Uterus (tissue), 4 donors: Measurements from ENCODE around the gene PLIN5. TPM values are rescaled to one million over a fixed set of nuclear protein-coding genes. Genes with fewer than 3 reads are reported as not detected.

ENCODE experiments used
- DNase-seq, 2 donors: peaks; one replicate each; pipeline ENCODE4 v3.0.0-alpha.2; 2019 to 2020
- H3K27ac ChIP-seq, 2 donors: fragments of 200-600 bp; sonication (generic); 1 replicate in 1 of 2; 2 replicates in 1 of 2; pipeline ENCODE4 v1.5.1; 2016 to 2018
- H3K27me3 ChIP-seq, 2 donors: fragments of 200-600 bp; sonication (generic); one replicate each; pipeline ENCODE4 v1.5.1; 2018 to 2019; ENCODE audit warnings: control low read depth in 1 of 2
- H3K36me3 ChIP-seq, 2 donors: fragments of 200-600 bp; sonication (generic); one replicate each; pipeline ENCODE4 v1.5.1; 2019; ENCODE audit warnings: control low read depth in 1 of 2
- H3K4me1 ChIP-seq, 2 donors: fragments of 200-600 bp; sonication (generic); one replicate each; pipeline ENCODE4 v1.5.1; 2018 to 2019; ENCODE audit warnings: control low read depth in 1 of 2
- H3K4me3 ChIP-seq, 2 donors: fragments of 200-600 bp; sonication (generic); 1 replicate in 1 of 2; 2 replicates in 1 of 2; pipeline ENCODE4 v1.5.1; 2018 to 2019; ENCODE audit warnings: mild to moderate bottlenecking in 1 of 2
- H3K9me3 ChIP-seq, 2 donors: fragments of 200-600 bp; sonication (generic); one replicate each; pipeline ENCODE4 v1.5.1; 2019; ENCODE audit warnings: control low read depth in 1 of 2
- POLR2A ChIP-seq, 2 donors: fragments of 450-650 bp; IDR thresholded peaks; one replicate each; pipeline ENCODE4 v1.6.1; 2016; ENCODE audit warnings: antibody characterized with exemption in 2 of 2, mild to moderate bottlenecking in 1 of 2, moderate library complexity in 1 of 2
- intact Hi-C: fragments of 100-400 bp; cut with DNase I; formaldehyde crosslinking; loops from one replicate; pipeline ENCODE4 v1.15.1; 2023; ENCODE audit warnings: low total_unique reads
- total RNA-seq, 4 donors: library from RNA; depleted of rRNA in 3 of 4; stranded (reverse); fragments of >200 nt in 3 of 4; gene quantifications; one replicate each; pipeline versions ENCODE4 v1.1.0 to v1.2.4, GENCODE V29; 2014 to 2023
- TF ChIP-seq, protein P1 (sequence below), 4 experiments: fragments of 200-600 bp in 2 of 4; fragments of 450-650 bp in 2 of 4; sonication (generic) in 2 of 4; IDR thresholded peaks; one replicate each; pipeline ENCODE4 v1.5.1; 2016 to 2019; ENCODE audit warnings: antibody characterized with exemption in 4 of 4, mild to moderate bottlenecking in 2 of 4, moderate library complexity in 1 of 4
- donor health status: DM: yes; HTN: yes; CAD: no.

Gene PLIN5
- total RNA-seq, 4 donors from 2014 or later = 1.5 to 11.1 (median 3.0) TPM

DNA sequence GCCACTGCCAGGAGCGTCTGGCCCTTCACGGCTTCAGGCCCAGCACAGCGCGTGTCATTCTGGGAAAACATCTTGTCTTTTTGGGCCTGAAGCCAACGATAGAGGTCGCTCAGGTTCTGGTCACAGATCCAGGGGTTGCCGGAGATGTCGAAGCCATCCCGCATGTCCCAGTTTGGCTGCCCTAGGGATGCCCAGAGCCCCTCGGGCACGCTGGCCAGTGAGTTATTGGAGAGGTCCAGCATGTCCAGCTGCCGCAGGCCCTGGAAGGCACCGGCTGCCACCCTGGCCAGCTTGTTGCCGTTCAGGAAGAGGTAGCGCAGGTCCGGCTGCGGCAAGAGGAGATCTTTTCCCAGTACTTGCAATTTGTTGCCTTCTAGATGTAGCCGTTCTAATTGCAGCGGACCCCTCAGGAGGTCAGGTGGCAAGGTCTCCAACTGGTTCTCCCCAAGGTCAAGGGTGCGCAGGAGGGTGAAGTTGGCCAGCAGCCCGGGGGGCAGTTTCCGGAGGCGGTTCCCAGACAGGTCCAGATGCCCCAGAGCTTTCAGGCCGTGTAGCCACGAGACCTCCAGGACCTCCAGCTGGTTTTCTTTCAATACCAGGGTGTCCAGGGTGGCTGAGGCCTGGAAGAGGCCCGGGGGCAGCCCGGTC lies 3.1 kb upstream of the PLIN5 start:
- no peak overlapping the region for H3K27ac ChIP-seq
- no peaks in the 10 kb centered on the region for H3K4me1 ChIP-seq
- DNase-seq = no peak
- TF ChIP-seq, protein P1, sequence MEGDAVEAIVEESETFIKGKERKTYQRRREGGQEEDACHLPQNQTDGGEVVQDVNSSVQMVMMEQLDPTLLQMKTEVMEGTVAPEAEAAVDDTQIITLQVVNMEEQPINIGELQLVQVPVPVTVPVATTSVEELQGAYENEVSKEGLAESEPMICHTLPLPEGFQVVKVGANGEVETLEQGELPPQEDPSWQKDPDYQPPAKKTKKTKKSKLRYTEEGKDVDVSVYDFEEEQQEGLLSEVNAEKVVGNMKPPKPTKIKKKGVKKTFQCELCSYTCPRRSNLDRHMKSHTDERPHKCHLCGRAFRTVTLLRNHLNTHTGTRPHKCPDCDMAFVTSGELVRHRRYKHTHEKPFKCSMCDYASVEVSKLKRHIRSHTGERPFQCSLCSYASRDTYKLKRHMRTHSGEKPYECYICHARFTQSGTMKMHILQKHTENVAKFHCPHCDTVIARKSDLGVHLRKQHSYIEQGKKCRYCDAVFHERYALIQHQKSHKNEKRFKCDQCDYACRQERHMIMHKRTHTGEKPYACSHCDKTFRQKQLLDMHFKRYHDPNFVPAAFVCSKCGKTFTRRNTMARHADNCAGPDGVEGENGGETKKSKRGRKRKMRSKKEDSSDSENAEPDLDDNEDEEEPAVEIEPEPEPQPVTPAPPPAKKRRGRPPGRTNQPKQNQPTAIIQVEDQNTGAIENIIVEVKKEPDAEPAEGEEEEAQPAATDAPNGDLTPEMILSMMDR (IDR thresholded peaks at IDR 0.05) = no peak
- TF ChIP-seq POLR2A (IDR thresholded peaks at IDR 0.05) = no peak
- no peaks in the 10 kb centered on the region for H3K36me3 ChIP-seq
- intact Hi-C loops = no loop called here
- no peak overlapping the region for H3K4me3 ChIP-seq
- no peaks in the 10 kb centered on the region for H3K27me3 ChIP-seq
- no peaks in the 10 kb centered on the region for H3K9me3 ChIP-seq

DNA sequence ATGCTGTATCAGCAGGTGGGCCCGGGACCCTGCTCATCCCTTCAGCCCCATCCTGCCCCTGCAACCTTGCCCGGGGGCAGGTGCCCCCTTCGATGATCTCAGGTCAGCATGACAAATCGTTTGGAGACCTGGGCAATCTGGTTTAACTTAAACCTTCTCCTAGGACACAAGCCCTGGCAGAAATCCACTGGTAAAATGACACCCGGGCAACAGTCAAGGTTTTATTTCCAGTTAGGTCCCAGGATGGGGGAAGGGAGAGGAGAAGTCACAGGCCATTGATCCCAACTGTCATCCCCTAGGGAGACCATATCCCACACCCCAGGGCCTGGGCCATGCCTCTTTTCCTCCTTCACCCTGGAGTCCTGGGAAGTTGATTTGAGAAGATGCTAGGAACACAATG lies 1.8 kb upstream of the PLIN5 start:
- H3K4me1 ChIP-seq = no peaks in the 10 kb centered on the region
- no peak for DNase-seq
- no peak for TF ChIP-seq POLR2A (IDR thresholded peaks at IDR 0.05)
- TF ChIP-seq, protein P1 (IDR thresholded peaks at IDR 0.05) = no peak
- intact Hi-C loops = no loop called here
- H3K9me3 ChIP-seq = no peaks in the 10 kb centered on the region
- no peak overlapping the region for H3K27ac ChIP-seq
- no peaks in the 10 kb centered on the region for H3K36me3 ChIP-seq
- no peak overlapping the region for H3K4me3 ChIP-seq
- no peaks in the 10 kb centered on the region for H3K27me3 ChIP-seq

DNA sequence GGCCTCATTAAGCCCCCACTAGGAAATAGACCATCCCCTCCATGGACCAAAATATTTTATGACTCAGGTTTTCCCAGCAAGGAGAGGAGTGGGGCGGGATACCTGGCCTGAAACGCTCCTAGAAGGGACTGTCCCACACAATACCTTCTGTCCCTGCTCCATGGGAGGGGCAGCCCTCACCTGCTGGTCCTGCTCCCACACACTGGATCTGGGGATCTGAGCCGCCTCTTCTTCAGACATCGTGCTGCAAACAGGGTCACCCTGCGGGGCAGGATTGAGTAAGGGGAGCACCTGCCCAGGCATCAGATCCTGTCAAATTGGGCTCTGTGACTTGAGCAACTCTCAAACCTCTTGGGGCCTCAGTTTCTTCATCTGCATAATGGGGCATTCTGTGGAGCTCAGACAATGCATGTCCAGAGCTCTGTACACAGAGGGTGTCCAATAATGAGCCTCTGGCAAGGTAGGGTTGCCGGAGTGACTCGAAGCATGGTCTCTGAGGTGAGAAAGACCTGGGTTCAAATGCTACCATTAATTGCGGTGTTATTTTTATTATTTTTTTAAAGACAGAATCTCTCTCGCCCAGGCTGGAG lies 1.1 kb downstream of the PLIN5 start:
- no peaks in the 10 kb centered on the region for H3K9me3 ChIP-seq
- no peaks in the 10 kb centered on the region for H3K27me3 ChIP-seq
- H3K4me1 ChIP-seq = no peaks in the 10 kb centered on the region
- intact Hi-C loops = no loop called here
- H3K4me3 ChIP-seq = no peak overlapping the region
- TF ChIP-seq, protein P1 (IDR thresholded peaks at IDR 0.05) = no peak
- TF ChIP-seq POLR2A (IDR thresholded peaks at IDR 0.05) = no peak
- H3K36me3 ChIP-seq = no peaks in the 10 kb centered on the region
- H3K27ac ChIP-seq = no peak overlapping the region
- no peak for DNase-seq

DNA sequence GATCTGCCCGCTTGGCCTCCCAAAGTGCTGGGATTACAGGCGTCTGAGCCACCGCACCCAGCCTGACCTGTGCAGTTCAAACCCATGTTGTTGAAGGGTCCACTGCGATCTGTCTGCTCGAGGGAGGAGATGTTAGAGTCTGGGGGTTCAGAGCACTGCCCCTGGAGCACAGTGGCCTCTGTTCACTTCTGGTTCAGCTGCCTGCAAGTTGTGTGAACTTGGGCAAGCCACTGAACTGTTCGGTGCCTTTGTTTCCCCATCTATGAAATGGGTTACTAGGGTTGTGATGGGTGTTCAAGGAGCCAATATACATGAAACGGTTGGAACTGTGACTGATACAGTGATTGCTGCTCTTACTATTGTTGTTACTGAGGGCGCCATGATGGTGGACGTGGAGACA lies 1.7 kb downstream of the PLIN5 start:
- no peak overlapping the region for H3K27ac ChIP-seq
- no peak for DNase-seq
- H3K36me3 ChIP-seq = no peaks in the 10 kb centered on the region
- no peaks in the 10 kb centered on the region for H3K9me3 ChIP-seq
- no peak for TF ChIP-seq POLR2A (IDR thresholded peaks at IDR 0.05)
- TF ChIP-seq, protein P1 (IDR thresholded peaks at IDR 0.05) = no peak
- intact Hi-C loops = no loop called here
- no peaks in the 10 kb centered on the region for H3K27me3 ChIP-seq
- H3K4me1 ChIP-seq = no peaks in the 10 kb centered on the region
- H3K4me3 ChIP-seq = no peak overlapping the region

DNA sequence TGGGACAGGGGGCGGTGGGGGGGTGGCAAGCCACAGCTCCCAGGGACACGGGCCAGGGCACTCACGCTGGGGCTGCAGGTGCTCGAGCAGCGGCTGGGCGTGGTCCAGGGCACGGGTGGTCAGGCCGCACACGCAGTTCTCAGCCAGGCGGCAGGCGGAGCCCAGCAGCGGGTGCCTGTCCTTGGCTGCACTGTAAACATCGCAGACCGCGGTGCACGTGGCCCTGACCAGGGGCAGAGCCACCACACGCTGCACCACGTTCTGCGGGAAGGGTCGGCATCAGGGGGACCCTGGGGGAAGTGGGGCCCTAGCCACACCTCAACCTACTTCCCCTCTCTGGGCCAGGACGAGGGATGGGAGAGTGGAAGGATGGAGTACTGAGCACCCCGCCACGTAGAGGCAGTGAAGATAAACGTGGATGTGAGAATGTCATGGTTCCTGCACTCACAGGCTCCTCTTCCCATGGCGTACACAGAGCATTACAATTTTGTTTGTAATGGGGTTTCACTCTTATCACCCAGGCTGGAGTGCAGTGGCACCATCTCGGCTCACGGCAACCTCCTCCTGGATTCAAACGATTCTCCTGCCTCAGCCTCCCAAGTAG lies 3.4 kb downstream of the PLIN5 start:
- H3K4me3 ChIP-seq = no peak overlapping the region
- no peaks in the 10 kb centered on the region for H3K36me3 ChIP-seq
- H3K27ac ChIP-seq = no peak overlapping the region
- H3K9me3 ChIP-seq = no peaks in the 10 kb centered on the region
- intact Hi-C loops = no loop called here
- DNase-seq = no peak
- no peak for TF ChIP-seq POLR2A (IDR thresholded peaks at IDR 0.05)
- TF ChIP-seq, protein P1 (IDR thresholded peaks at IDR 0.05) = no peak
- no peaks in the 10 kb centered on the region for H3K4me1 ChIP-seq
- H3K27me3 ChIP-seq = no peaks in the 10 kb centered on the region
